GM12878 (cell line): ENCODE data around the gene SRRM2. TPM values are rescaled to one million over a fixed set of nuclear protein-coding genes. Genes with fewer than 3 reads are reported as not detected.

Experiments
- ATAC-seq: fragments of 200-7000 bp; cut with Tn5 transposase; 3 replicates; pipeline ENCODE4 v1.9.1; 2020; ENCODE audit warnings: mild to moderate bottlenecking, moderate library complexity
- BruUV-seq: library from RNA; stranded (reverse); fragments of 400-500 nt; replicated peaks from 2 replicates; lab custom pipeline; 2021; lab: Mats Ljungman, UMichigan
- CTCF ChIA-PET: fragments of 300-600 bp; sonication (Branson Sonifier 250); formaldehyde crosslinking; extraction: SDS; loops from one replicate; lab custom pipeline; 2021; ENCODE audit warnings: inconsistent platforms; lab: Yijun Ruan, JAX
- POLR2A ChIA-PET: fragments of 350-600 bp; formaldehyde crosslinking; extraction: SDS; loops from one replicate; lab custom pipeline; 2021; ENCODE audit warnings: inconsistent platforms; lab: Charles Lee
- RAD21 ChIA-PET: fragments of 300-600 bp; sonication (Branson Sonifier 250); formaldehyde crosslinking; loops from one replicate; lab custom pipeline; 2023; ENCODE audit warnings: antibody characterized with exemption; ENCODE audit not compliant: unreplicated experiment; lab: Charles Lee
- SMC1A ChIA-PET: fragments of 300-600 bp; sonication (Branson Sonifier 250); formaldehyde crosslinking; loops from one replicate; lab custom pipeline; 2023; ENCODE audit not compliant: unreplicated experiment, uncharacterized antibody; lab: Charles Lee
- DNase-seq: peaks from one replicate; pipeline ENCODE4 v3.0.0-alpha.2; 2011; ENCODE audit warnings: low read depth, low spot score
- FAIRE-seq: peaks from 3 replicates; lab custom pipeline; 2011; peaks lifted over from hg19 to GRCh38; lab: Jason Lieb, UNC
- H2AFZ ChIP-seq: 2 replicates; pipeline ENCODE4 v1.6.0; 2011; ENCODE audit warnings: low read depth, low read length, control low read depth; ENCODE audit not compliant: control insufficient read depth
- H3K27ac ChIP-seq: 2 replicates; pipeline ENCODE4 v1.5.1; 2011; ENCODE audit warnings: control low read depth; ENCODE audit not compliant: control insufficient read depth, insufficient read depth
- H3K27me3 ChIP-seq, 2 experiments: replicated peaks in 1 of 2; 2 replicates each; pipeline versions ENCODE4 v1.6.0 to v1.6.1; 2011; ENCODE audit warnings: low read length in 1 of 2; ENCODE audit not compliant: control insufficient read depth in 2 of 2, insufficient read depth in 2 of 2
- H3K36me3 ChIP-seq, 2 experiments: 2 replicates each; pipeline ENCODE4 v1.5.1; 2011; ENCODE audit warnings: low read length in 1 of 2; ENCODE audit not compliant: control insufficient read depth in 2 of 2, insufficient read depth in 2 of 2
- H3K4me1 ChIP-seq: 2 replicates; pipeline ENCODE4 v1.6.1; 2011; ENCODE audit warnings: mild to moderate bottlenecking, low read length, moderate library complexity, mixed read lengths; ENCODE audit not compliant: control insufficient read depth, insufficient read depth
- H3K4me2 ChIP-seq: 2 replicates; pipeline ENCODE4 v1.6.0; 2011; ENCODE audit warnings: control low read depth; ENCODE audit not compliant: control insufficient read depth, insufficient read depth
- H3K4me3 ChIP-seq: fragments of 200-600 bp; sonication (generic); 2 replicates; pipeline ENCODE4 v1.5.1; 2016
- H3K79me2 ChIP-seq: 2 replicates; pipeline ENCODE4 v1.6.0; 2011; ENCODE audit warnings: low read length; ENCODE audit not compliant: control insufficient read depth, insufficient read depth
- H3K9ac ChIP-seq: 2 replicates; pipeline ENCODE4 v1.8.0; 2011; ENCODE audit warnings: low read length, control low read depth, mixed read lengths; ENCODE audit not compliant: control insufficient read depth, insufficient read depth
- H3K9me3 ChIP-seq: replicated peaks from 3 replicates; pipeline ENCODE4 v1.5.1; 2011; ENCODE audit warnings: mild to moderate bottlenecking, low read length; ENCODE audit not compliant: control insufficient read depth, insufficient read depth
- H4K20me1 ChIP-seq: 2 replicates; pipeline ENCODE4 v1.6.0; 2011; ENCODE audit not compliant: control insufficient read depth, insufficient read depth
- CREM ChIP-seq: IDR thresholded peaks from 2 replicates; pipeline ENCODE4 v1.6.1; 2014; ENCODE audit warnings: antibody characterized with exemption, low read depth
- ESRRA ChIP-seq: IDR thresholded peaks from 2 replicates; pipeline ENCODE4 v1.6.1; 2012; ENCODE audit warnings: mild to moderate bottlenecking, low read length, improper control_type of control experiment
- FOS ChIP-seq: IDR thresholded peaks from 3 replicates; pipeline ENCODE4 v1.6.1; 2011; ENCODE audit warnings: borderline replicate concordance; ENCODE audit not compliant: insufficient read length; ENCODE audit errors: extremely low read depth
- KDM1A ChIP-seq: fragments of 200-600 bp; sonication (generic); IDR thresholded peaks from 2 replicates; pipeline ENCODE4 v1.6.1; 2016; ENCODE audit warnings: borderline replicate concordance
- MXI1 ChIP-seq: fragments of 150-350 bp; IDR thresholded peaks from 2 replicates; pipeline ENCODE4 v1.6.1; 2011; ENCODE audit warnings: low read depth, mild to moderate bottlenecking, inconsistent platforms, low read length, improper control_type of control experiment
- NFYA ChIP-seq: IDR thresholded peaks from 2 replicates; pipeline ENCODE4 v1.6.1; 2011; ENCODE audit warnings: low read depth, mild to moderate bottlenecking, low read length, improper control_type of control experiment, borderline replicate concordance
- RAD21 ChIP-seq: IDR thresholded peaks from 2 replicates; pipeline ENCODE4 v1.6.1; 2011; ENCODE audit warnings: mild to moderate bottlenecking, low read depth, low read length, moderate library complexity; ENCODE audit not compliant: insufficient read depth
- RAD51 ChIP-seq: fragments of 450-650 bp; IDR thresholded peaks from 2 replicates; pipeline ENCODE4 v1.6.1; 2016; ENCODE audit warnings: moderate library complexity, mild to moderate bottlenecking, inconsistent platforms
- RBBP5 ChIP-seq: fragments of 200-600 bp; sonication (generic); conservative IDR thresholded peaks from 2 replicates; pipeline ENCODE4 v1.6.1; 2016
- RCOR1 ChIP-seq: conservative IDR thresholded peaks from 2 replicates; pipeline ENCODE4 v1.6.1; 2012; ENCODE audit warnings: low read depth, low read length, improper control_type of control experiment
- RELA ChIP-seq: fragments of 450-650 bp; IDR thresholded peaks from 2 replicates; pipeline ENCODE4 v1.8.0; 2014; ENCODE audit warnings: borderline replicate concordance; ENCODE audit not compliant: partially characterized antibody
- SRF ChIP-seq, 2 experiments: IDR thresholded peaks; 2 replicates each; pipeline ENCODE4 v1.6.1; 2011; ENCODE audit warnings: low read depth in 2 of 2, low read length in 2 of 2, mild to moderate bottlenecking in 1 of 2, moderate library complexity in 1 of 2
- WGBS: methylation state at CpG from one replicate; pipeline ENCODE4 v1.1.6; 2016; ENCODE audit warnings: low lambda C conversion rate; ENCODE audit not compliant: insufficient replicate concordance, insufficient coverage; ENCODE audit errors: missing lambda C conversion rate; 5-methylcytosine and 5-hydroxymethylcytosine counted together
- in situ Hi-C: fragments of 300-500 bp; cut with MboI; formaldehyde crosslinking; loops from 9 replicates; pipeline ENCODE4 v1.14.3; 2018; ENCODE audit warnings: mixed read lengths
- intact Hi-C: fragments of 100-400 bp; cut with micrococcal nuclease; formaldehyde crosslinking; loops from one replicate; pipeline ENCODE4 v1.14.2; 2022; ENCODE audit not compliant: unreplicated experiment
- polyA plus RNA-seq, 11 experiments: library from polyadenylated mRNA; depleted of rRNA in 4 of 11; unstranded in 6 of 11; stranded (reverse) in 5 of 11; fragments of >200 nt; fragmentation: Nextera tagmentation in 4 of 11; fragmentation: Illumina TruSeq in 1 of 11; extraction: Ambion mirVana in 4 of 11; extraction: Trizol in 1 of 11; gene quantifications; 1 replicate in 1 of 11; 2 replicates in 10 of 11; pipeline versions ENCODE4 v1.2.1 to v1.2.3, GENCODE V29; 2011 to 2016; ENCODE audit warnings: inconsistent platforms in 2 of 11, missing spikeins in 2 of 11, low read depth in 1 of 11
- total RNA-seq, 4 experiments: library from RNA; depleted of rRNA in 3 of 4; stranded (reverse); fragments of >200 nt in 3 of 4; fragmentation: Illumina TruSeq in 1 of 4; extraction: Trizol in 1 of 4; gene quantifications; 2 replicates each; pipeline versions ENCODE4 v1.2.1 to v1.2.3, GENCODE V29; 2013 to 2021
- TF ChIP-seq, protein P1 (sequence below): fragments of 450-650 bp; IDR thresholded peaks from 2 replicates; pipeline ENCODE4 v1.6.1; 2017; ENCODE audit warnings: borderline replicate concordance
- TF ChIP-seq, protein P2 (sequence below): fragments of 450-650 bp; IDR thresholded peaks from 2 replicates; pipeline ENCODE4 v1.6.1; 2017; ENCODE audit warnings: mild to moderate bottlenecking, moderate library complexity
- TF ChIP-seq, protein P3 (sequence below): fragments of 450-650 bp; IDR thresholded peaks from 2 replicates; pipeline ENCODE4 v1.6.1; 2017; ENCODE audit warnings: low read depth, mild to moderate bottlenecking, moderate library complexity

Gene SRRM2
- total and polyA plus RNA-seq, 10 of the 15 experiments (the other 5 are each of a cell fraction or from before 2014, with no cell fraction given) = 30.1 to 502 (median 196) TPM

DNA sequence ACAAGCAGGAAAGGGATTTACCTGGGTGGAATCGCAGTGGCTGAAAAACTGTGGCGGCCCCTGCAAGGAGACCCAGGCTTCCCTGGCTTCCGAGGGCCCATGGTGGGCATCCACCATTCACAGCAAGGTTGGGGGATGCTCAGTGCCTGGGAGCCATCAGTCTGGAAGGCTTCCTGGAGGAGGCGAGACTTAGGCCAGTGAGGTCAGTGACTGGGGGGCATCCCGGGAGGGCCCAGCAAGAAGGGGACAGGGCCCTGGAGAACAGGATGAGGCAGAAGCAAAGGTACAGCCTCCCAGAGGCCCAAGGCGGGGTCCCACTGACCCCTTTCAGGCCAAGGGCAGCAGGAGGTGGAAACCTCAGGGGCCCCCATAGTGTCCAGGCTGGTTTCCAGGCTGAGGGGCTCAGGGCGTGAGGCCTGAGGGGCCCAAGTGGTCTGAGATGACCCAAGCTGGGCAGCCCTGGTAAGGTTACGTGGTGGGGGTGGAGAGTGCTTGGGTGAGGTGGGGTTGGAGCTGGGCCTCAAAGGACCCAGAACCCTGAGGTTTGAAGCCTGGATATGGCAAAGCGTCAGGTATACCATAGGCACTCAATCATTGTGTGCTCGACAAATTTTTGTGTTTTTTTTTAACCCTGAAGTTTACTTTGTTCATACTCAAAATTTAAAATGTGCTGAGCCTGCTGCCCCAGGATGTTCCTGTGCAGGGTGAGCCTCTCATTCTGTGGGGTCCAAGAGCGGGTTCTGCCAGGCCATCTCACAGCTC, 15.8 kb upstream of the SRRM2 start:
- ChIA-PET POLR2A (no interaction called here), SMC1A (no interaction called here), RAD21 (no interaction called here), CTCF (interaction anchor here (0.6 kb wide), 1 partner anchor 67 kb away, joined by 3 read pairs; no protein-coding TSS in a partner anchor)
- Histone ChIP-seq H3K9me3 (no peaks in the 10 kb centered on the region), H3K27me3 (no peaks in the 10 kb centered on the region), H3K4me1 (no peaks in the 10 kb centered on the region), H3K4me2 (no peak overlapping the region), H2AFZ (no peak overlapping the region), H3K4me3 (no peak overlapping the region), H4K20me1 (no peaks in the 10 kb centered on the region), H3K36me3 (no peaks in the 10 kb centered on the region), H3K27ac (no peak overlapping the region), H3K79me2 (no peaks in the 10 kb centered on the region), H3K9ac (no peak overlapping the region)
- WGBS = 56% methylated on average over 11 of the region's 11 CpGs
- no TSS peak for BruUV-seq
- ATAC-seq (no peak), FAIRE-seq (no peak), DNase-seq (no peak)
- TF ChIP-seq ESRRA = no peak
- TF ChIP-seq, protein P1, sequence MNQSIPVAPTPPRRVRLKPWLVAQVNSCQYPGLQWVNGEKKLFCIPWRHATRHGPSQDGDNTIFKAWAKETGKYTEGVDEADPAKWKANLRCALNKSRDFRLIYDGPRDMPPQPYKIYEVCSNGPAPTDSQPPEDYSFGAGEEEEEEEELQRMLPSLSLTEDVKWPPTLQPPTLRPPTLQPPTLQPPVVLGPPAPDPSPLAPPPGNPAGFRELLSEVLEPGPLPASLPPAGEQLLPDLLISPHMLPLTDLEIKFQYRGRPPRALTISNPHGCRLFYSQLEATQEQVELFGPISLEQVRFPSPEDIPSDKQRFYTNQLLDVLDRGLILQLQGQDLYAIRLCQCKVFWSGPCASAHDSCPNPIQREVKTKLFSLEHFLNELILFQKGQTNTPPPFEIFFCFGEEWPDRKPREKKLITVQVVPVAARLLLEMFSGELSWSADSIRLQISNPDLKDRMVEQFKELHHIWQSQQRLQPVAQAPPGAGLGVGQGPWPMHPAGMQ = no peak
- no peak for TF ChIP-seq NFYA
- no peak for TF ChIP-seq MXI1
- no peak for TF ChIP-seq CREM
- no peak for TF ChIP-seq RCOR1
- no peak for TF ChIP-seq RELA
- TF ChIP-seq, protein P2, sequence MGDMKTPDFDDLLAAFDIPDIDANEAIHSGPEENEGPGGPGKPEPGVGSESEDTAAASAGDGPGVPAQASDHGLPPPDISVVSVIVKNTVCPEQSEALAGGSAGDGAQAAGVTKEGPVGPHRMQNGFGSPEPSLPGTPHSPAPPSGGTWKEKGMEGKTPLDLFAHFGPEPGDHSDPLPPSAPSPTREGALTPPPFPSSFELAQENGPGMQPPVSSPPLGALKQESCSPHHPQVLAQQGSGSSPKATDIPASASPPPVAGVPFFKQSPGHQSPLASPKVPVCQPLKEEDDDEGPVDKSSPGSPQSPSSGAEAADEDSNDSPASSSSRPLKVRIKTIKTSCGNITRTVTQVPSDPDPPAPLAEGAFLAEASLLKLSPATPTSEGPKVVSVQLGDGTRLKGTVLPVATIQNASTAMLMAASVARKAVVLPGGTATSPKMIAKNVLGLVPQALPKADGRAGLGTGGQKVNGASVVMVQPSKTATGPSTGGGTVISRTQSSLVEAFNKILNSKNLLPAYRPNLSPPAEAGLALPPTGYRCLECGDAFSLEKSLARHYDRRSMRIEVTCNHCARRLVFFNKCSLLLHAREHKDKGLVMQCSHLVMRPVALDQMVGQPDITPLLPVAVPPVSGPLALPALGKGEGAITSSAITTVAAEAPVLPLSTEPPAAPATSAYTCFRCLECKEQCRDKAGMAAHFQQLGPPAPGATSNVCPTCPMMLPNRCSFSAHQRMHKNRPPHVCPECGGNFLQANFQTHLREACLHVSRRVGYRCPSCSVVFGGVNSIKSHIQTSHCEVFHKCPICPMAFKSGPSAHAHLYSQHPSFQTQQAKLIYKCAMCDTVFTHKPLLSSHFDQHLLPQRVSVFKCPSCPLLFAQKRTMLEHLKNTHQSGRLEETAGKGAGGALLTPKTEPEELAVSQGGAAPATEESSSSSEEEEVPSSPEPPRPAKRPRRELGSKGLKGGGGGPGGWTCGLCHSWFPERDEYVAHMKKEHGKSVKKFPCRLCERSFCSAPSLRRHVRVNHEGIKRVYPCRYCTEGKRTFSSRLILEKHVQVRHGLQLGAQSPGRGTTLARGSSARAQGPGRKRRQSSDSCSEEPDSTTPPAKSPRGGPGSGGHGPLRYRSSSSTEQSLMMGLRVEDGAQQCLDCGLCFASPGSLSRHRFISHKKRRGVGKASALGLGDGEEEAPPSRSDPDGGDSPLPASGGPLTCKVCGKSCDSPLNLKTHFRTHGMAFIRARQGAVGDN = no peak
- TF ChIP-seq KDM1A = no peak
- TF ChIP-seq, protein P3, sequence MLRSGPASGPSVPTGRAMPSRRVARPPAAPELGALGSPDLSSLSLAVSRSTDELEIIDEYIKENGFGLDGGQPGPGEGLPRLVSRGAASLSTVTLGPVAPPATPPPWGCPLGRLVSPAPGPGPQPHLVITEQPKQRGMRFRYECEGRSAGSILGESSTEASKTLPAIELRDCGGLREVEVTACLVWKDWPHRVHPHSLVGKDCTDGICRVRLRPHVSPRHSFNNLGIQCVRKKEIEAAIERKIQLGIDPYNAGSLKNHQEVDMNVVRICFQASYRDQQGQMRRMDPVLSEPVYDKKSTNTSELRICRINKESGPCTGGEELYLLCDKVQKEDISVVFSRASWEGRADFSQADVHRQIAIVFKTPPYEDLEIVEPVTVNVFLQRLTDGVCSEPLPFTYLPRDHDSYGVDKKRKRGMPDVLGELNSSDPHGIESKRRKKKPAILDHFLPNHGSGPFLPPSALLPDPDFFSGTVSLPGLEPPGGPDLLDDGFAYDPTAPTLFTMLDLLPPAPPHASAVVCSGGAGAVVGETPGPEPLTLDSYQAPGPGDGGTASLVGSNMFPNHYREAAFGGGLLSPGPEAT = no peak
- TF ChIP-seq SRF (IDR thresholded peaks at IDR 0.05; ENCODE audit: low read depth in 2 of 2, low read length in 2 of 2) = no peak
- no peak for TF ChIP-seq RAD51
- TF ChIP-seq FOS = no peak
- no peak for TF ChIP-seq RAD21
- TF ChIP-seq RBBP5 = no peak
- in situ Hi-C loops = no loop called here
- intact Hi-C loops = no loop called here
